IPS-NIHi11 (cell line): Measurements from ENCODE around the gene ZNF662.
"Not testable (repeated sequence)": the region's sequence is repeated elsewhere in the genome, so short reads cannot be mapped to it uniquely, and the experiment has no call there.

Experiments used
- DNase-seq: peaks from one replicate; pipeline ENCODE4 v3.0.0; 2012; ENCODE audit warnings: mixed read lengths, low spot score

The ZNF662 gene

DNA sequence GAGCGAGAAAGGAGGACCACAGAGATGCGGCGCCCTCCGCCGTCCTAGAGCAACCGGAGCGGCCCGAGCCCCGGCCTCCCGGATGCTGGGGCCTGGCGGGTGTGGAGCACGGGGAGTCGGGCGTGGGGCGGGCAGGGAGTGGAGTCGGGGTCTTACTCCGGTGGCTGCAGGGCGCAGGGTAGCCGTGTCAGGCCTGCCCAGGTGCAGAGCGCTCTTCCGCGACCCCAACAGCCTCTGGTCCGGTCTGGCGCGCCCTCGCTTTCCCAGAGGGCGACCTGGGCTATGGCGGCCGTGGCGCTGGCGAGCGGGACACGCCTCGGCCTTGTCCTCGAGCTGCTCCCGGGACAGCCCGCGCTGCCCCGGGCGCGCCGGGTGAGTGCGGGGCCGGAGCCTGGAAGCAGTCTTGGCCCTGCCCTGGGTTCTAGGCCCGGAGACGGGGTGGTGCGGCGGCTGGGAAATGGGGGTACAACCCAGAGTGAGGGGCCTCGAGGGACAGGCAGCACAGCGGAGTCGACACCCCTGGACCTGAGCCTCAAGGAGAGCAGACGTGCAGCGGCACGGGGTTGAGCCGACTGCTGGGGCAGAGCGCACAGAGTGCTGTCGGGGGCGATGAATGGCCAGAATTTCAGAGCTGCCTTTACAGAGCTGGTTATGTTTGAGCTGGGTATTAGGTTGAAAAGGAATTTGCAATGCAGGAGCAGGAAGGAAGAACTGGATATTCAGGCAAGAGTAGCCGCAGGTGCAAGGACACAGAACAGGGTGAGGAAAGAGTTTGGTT, at the start of gene ZNF662:
Gene ZNF662 (plus strand): TSS at position 73 of the 778 bp plus-strand sequence. CDS start 1,973 bp downstream, outside the sequence.
- no peak for DNase-seq

- DNase-seq, result no peak
These were observed 49.4 kb upstream of the ZNF662 start for GRCh38 chr3:42856544-42856943.

DNA sequence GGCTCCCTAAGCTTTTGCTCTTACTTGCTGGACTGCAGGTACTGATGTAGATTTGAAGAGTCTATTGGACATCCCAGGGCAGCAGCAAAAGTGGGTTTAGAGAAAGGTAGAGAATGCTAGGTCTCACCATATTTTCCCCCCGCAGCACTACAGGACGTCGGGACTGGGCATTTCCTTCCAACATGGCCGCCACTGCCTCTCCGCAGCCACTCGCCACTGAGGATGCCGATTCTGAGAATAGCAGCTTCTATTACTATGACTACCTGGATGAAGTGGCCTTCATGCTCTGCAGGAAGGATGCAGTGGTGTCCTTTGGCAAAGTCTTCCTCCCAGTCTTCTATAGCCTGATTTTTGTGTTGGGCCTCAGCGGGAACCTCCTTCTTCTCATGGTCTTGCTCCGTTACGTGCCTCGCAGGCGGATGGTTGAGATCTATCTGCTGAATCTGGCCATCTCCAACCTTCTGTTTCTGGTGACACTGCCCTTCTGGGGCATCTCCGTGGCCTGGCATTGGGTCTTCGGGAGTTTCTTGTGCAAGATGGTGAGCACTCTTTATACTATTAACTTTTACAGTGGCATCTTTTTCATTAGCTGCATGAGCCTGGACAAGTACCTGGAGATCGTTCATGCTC, 41.5 kb upstream of the ZNF662 start:
- DNase-seq, result no peak

DNA sequence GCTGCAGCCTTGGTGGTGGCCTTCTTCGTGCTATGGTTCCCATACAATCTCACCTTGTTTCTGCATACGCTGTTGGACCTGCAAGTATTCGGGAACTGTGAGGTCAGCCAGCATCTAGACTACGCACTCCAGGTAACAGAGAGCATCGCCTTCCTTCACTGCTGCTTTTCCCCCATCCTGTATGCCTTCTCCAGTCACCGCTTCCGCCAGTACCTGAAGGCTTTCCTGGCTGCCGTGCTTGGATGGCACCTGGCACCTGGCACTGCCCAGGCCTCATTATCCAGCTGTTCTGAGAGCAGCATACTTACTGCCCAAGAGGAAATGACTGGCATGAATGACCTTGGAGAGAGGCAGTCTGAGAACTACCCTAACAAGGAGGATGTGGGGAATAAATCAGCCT, 40.7 kb upstream of the ZNF662 start:
- DNase-seq, result no peak

- DNase-seq, result no peak
These were observed 38.8 kb upstream of the ZNF662 start for GRCh38 chr3:42867138-42867537.

GRCh38 chr3:42868841-42869240, 37.1 kb upstream of the ZNF662 start:
- DNase-seq, result no peak

- no peak for DNase-seq
These were observed 34.2 kb upstream of the ZNF662 start for GRCh38 chr3:42871592-42872196.

DNA sequence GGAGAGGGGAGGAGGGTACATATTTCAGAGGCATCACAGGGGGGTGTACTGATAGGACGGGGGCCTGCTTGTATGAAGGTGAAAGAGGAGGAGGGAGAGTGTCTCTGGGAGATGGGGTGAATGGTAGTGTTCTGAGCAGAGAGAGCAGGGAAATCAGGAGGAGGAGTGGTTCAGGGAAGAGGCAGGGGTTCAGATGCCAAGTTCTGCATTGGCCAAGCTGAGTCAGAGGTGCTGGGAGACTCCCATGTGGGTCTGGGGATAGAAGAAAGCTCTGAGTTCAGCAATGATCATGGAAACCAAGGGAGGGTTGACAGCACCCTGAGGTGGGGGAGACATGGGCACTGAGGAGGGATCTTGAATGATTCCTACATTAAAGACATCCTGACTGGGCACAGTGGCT, 33.2 kb upstream of the ZNF662 start:
- no peak for DNase-seq

DNA sequence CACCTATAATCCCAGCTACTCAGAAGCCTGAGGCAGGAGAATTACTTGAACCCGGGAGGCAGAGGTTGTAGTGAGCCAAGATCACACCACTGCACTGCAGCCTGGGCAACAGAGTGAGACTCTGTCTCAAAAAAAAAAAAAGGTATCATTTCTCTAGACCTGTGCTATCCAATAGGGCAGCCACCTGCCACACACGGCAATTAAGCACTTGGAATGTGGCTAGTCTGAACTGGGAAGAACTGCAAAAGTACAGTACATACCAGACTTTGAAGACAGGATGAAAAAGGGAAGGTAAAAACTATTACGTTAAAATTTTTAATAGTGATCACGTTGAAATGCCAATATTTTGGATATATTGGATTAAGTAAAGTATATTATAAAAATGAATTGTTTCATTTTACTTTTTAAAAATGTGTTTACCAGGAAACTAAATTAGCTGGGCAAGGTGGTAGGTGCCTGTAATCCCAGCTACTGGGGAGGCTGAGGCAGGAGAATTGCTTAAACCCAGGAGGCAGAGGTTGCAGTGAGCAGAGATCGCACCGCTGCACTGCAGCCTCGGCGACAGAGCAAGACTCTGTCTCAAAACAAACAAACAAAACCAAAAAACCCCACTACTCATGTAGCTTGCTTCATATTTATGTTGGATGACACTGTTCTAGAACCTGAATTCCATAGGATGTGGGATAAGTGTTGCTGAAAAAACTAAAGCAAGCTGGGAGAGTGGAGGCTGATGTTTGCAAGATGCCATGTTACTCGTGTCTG, 32.5 kb upstream of the ZNF662 start:
- no peak for DNase-seq

DNA sequence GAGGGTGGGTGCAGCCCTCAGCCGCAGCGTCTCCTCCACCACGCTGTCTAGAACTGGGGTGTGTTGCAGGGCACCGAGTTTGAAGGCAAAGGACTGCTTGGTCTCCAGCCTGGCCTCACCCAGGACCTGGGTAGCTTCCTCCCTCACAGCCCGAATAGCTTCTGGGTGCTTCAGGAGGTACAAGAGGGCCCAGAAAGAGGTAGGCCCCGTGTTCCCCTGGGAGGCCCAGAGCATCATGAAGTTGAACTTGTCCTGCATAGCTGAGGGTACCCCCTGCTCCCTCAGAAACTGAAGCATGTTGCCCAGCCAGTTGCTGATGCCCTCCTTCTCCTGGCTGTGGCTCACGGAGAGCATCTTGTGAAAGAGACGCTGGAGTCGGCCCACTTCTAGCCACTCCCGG, 31.2 kb upstream of the ZNF662 start:
- DNase-seq, result no peak

- no peak for DNase-seq
These were observed 30.4 kb upstream of the ZNF662 start, which contains the start of gene CYP8B1 for GRCh38 chr3:42875325-42876151. CYP8B1 (minus strand) TSS chr3:42875879; CDS start chr3:42875816, 63 bp downstream.

GRCh38 chr3:42876401-42876800, 29.5 kb upstream of the ZNF662 start:
- DNase-seq, result no peak

DNA sequence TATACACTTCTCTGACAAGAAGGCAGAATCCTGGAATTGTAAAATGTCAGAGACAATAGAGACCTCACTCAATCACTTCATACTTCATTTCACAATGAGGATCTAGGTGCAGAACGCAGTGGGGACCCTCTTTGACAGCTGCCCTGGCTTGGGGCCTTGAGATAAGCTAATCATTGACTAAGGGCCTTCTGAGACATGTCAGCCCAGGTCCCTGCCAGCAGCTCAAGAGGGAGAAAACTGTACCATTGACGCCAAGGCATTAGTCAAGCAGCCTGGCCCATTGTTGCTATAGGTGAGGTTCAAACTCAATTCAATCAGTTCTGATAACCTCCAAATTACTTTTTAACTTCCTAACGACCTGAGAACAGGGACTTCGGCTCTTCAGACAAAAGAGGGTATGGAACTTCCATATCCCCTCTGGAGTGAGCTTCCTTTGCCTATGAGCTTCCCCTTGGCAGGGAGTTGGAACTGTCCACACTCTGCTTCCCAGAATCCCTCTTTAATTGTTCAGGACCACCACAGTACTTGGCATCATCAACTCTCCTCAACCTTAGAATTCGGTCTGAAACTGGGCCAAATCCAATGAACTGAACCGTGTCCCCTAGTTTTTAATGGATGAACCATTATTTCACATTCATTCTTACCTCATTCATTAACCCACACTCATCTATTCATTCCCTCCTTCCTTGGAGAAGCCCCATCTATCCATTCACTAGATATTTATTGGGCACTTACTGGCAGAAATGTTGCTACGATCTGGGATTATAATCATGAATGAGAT, 28.8 kb upstream of the ZNF662 start:
- no peak for DNase-seq

DNA sequence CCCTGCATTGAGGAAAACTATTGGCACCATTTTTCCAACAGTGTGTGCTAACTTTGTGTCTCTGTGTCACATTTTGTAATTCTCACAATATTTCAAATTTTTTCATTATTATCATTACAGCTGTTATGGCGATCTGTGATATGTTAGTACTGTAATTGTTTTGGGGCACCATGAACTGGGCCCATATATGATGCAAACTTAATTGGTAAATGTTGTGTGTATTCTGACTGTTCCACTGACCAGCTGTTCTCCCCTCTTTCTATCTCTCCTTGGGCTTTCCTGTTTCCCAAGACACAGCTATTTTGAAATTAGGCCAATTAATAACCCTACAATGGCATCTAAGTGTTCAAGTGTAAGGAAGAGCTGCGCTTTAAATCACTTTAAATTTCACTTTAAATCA, 28.1 kb upstream of the ZNF662 start:
- DNase-seq, result no peak

GRCh38 chr3:42880183-42880582, 25.8 kb upstream of the ZNF662 start:
- DNase-seq, result no peak

DNA sequence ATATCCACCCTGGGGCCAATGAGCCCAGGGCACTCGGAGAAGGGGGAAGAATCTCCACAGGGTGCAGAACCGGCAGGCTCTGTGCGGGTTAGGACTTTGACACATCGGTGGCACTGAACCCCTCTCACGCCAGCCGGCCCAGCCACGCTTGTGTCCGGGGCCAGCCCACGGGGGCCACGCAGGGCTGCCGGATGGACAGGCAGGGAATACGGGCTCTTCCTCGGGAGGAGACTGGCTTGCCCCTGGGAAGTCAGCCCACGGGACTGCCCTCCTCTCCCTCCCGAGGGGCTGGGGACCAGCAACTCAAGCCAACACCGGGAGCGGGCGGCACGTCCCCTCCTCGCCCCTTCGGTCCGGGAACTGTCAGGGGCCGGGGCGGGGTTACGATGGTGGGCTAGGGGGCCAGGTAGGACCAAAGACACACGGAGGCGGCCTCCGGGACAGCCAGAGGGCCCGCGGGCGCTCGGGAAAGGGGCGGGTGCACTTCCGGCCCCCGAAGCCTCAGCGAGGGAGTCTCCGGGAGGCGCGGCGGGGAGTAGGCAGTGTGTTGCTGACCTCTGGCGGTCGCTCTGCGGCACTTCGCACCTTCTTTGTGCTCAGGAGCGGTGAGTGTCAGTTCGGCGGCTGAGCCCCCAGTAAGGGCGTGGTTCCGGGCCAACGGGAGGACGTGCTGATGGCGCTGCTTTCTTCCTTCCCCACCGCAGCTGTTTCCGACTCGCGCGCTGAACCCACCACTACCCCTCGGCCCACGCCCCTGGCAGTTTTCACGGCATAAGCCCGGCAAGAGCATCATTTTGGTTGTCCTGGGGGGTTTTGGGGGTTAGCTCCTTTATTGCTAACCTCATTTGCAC, 25.1 kb upstream of the ZNF662 start:
- peak; percentile 94 for DNase-seq

DNA sequence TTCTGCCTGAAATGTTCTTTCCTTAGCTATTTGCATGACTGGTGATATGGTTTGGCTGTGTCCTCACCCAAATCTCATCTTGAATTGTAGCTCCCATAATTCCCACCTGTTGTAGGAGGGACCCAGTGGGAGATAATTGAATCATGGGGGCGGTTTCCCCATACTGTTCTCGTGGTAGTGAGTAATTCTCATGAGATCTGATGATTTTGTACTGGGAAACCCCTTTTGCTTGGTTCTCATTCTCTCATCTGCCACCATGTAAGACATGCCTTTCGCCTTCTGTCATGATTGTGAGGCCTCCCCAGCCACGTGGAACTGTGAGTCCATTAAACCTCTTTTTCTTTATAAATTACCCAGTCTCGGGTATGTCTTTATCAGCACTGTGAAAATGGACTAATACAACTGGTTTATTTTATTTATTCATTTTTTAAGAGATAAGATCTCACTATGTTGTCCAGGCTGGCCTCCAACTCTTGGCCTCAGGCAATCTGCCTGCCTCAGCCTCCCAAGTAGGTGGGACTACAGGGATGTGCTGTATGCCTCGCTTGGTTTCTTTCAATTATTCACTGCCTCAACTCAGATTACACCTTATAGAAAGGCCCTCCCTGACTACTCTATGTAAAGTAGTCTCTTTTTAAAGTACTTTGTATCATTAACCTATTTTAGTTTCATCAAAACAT, 22.6 kb upstream of the ZNF662 start:
- DNase-seq, result not testable (repeated sequence)

GRCh38 chr3:42884324-42884723, 21.6 kb upstream of the ZNF662 start:
- DNase-seq, result no peak

GRCh38 chr3:42886294-42886822, 19.6 kb upstream of the ZNF662 start:
- DNase-seq, result no peak
